ENCODE results near the gene ZNF568. TPM values are rescaled to one million over a fixed set of nuclear protein-coding genes. Genes with fewer than 3 reads are reported as not detected.

ZNF568 gene
- total RNA-seq, 1 experiment from 2014 or later, result 0.24 TPM

Other genes starting within 250 kb of the ZNF568 start
- gene ZNF461, start 249.5 kb upstream of the ZNF568 start, total RNA-seq (2014; rRNA removed; shearing (Covaris generic)), result 5.3 and 5.9 TPM in 2 replicates
- gene ZNF567, start 228.7 kb upstream of the ZNF568 start, total RNA-seq (2014; rRNA removed; shearing (Covaris generic)), result 5.5 and 12.3 TPM in 2 replicates
- gene ZNF850, start 143.5 kb upstream of the ZNF568 start, total RNA-seq (2014; rRNA removed; shearing (Covaris generic)), result 6.1 and 8.9 TPM in 2 replicates
- gene ZNF790, start 77.9 kb upstream of the ZNF568 start, total RNA-seq (2014; rRNA removed; shearing (Covaris generic)), result 1.8 and 3.0 TPM in 2 replicates
- 3.0 and 3.3 TPM in 2 replicates for gene ZNF345, start 65.5 kb upstream of the ZNF568 start, total RNA-seq (2014; rRNA removed; shearing (Covaris generic))
- not detected in 2 replicates for gene ZNF829, start within 50 bp of the ZNF568 start, total RNA-seq (2014; rRNA removed; shearing (Covaris generic))
- 5.0 and 10.7 TPM in 2 replicates for gene ZNF420, start 162.1 kb downstream of the ZNF568 start, total RNA-seq (2014; rRNA removed; shearing (Covaris generic))

Measured in H7 (cell line).